GM12891 (cell line): ENCODE data around the gene PCIF1.

Experiments used
- POLR2AphosphoS5 ChIP-seq: IDR thresholded peaks from 2 replicates; pipeline ENCODE4 v1.6.1; 2011; ENCODE audit warnings: low read depth, low read length, control low read depth
- TAF1 ChIP-seq: IDR thresholded peaks from 2 replicates; pipeline ENCODE4 v1.6.1; 2011; ENCODE audit warnings: low read depth, low read length, control low read depth

- no peak for TF ChIP-seq TAF1
- TF ChIP-seq POLR2AphosphoS5, result no peak
Observed at GRCh38 chr20:45993197-45993951, 58.9 kb downstream of the PCIF1 start.
